Stomach smooth muscle (tissue), 2 donors: Measurements from ENCODE around the gene SLC7A7.
"Not testable (repeated sequence)": the region's sequence is repeated elsewhere in the genome, so short reads cannot be mapped to it uniquely, and the experiment has no call there.

Experiments
- H3K27ac ChIP-seq: one replicate; pipeline ENCODE4 v1.7.0; 2013; ENCODE audit warnings: mild to moderate bottlenecking, low read length, inconsistent platforms
- H3K27me3 ChIP-seq, 2 donors: one replicate each; pipeline ENCODE4 v1.7.0; 2013; ENCODE audit warnings: low read length in 2 of 2; ENCODE audit not compliant: insufficient read depth in 2 of 2, control insufficient read depth in 1 of 2
- H3K36me3 ChIP-seq, 2 donors: one replicate each; pipeline ENCODE4 v1.7.0; 2013; ENCODE audit warnings: low read length in 2 of 2; ENCODE audit not compliant: control insufficient read depth in 2 of 2, insufficient read depth in 2 of 2
- H3K4me1 ChIP-seq: one replicate; pipeline ENCODE4 v1.7.0; 2013; ENCODE audit warnings: low read length; ENCODE audit not compliant: control insufficient read depth, insufficient read depth
- H3K4me3 ChIP-seq, 2 donors: one replicate each; pipeline ENCODE4 v1.7.0; 2013; ENCODE audit warnings: low read length in 2 of 2
- H3K9ac ChIP-seq, 2 donors: one replicate each; pipeline ENCODE4 v1.7.0; 2013; ENCODE audit warnings: low read length in 2 of 2, mild to moderate bottlenecking in 1 of 2
- H3K9me3 ChIP-seq, 2 donors: one replicate each; pipeline ENCODE4 v1.7.0; 2013; ENCODE audit warnings: low read length in 2 of 2; ENCODE audit not compliant: control insufficient read depth in 2 of 2
- donor health status: healthy.
- donor health status: Pancreatic carcinoma.

The SLC7A7 gene

GRCh38 chr14:22801716-22802115 lies 13.5 kb downstream of the SLC7A7 start:
- Histone ChIP-seq H3K9me3 (no peaks in the 10 kb centered on the region), H3K9ac (no peak overlapping the region), H3K4me3 (no peak overlapping the region), H3K27me3 (no peaks in the 10 kb centered on the region), H3K27ac (no peak overlapping the region), H3K4me1 (no peaks in the 10 kb centered on the region), H3K36me3 (no peaks in the 10 kb centered on the region)

- H3K9ac ChIP-seq = no peak overlapping the region
- no peak overlapping the region for H3K27ac ChIP-seq
- no peaks in the 10 kb centered on the region for H3K4me1 ChIP-seq
- no peaks in the 10 kb centered on the region for H3K36me3 ChIP-seq
- H3K4me3 ChIP-seq = no peak overlapping the region
- no peaks in the 10 kb centered on the region for H3K9me3 ChIP-seq
- no peaks in the 10 kb centered on the region for H3K27me3 ChIP-seq
Measured at GRCh38 chr14:22800346-22800745, 14.9 kb downstream of the SLC7A7 start.

- Histone ChIP-seq H3K4me3 (no peak overlapping the region), H3K27ac (no peak overlapping the region), H3K36me3 (no peaks in the 10 kb centered on the region), H3K9ac (no peak overlapping the region), H3K4me1 (no peaks in the 10 kb centered on the region), H3K9me3 (no peaks in the 10 kb centered on the region), H3K27me3 (no peaks in the 10 kb centered on the region)
Measured at GRCh38 chr14:22798528-22798927, 16.7 kb downstream of the SLC7A7 start.

- Histone ChIP-seq H3K36me3 (no peaks in the 10 kb centered on the region), H3K27me3 (no peaks in the 10 kb centered on the region), H3K9ac (no peak overlapping the region), H3K4me3 (no peak overlapping the region), H3K4me1 (no peaks in the 10 kb centered on the region), H3K9me3 (no peaks in the 10 kb centered on the region), H3K27ac (no peak overlapping the region)
Measured at GRCh38 chr14:22797017-22797917, 18.0 kb downstream of the SLC7A7 start.

- no peak overlapping the region for H3K9ac ChIP-seq
- no peaks in the 10 kb centered on the region for H3K9me3 ChIP-seq
- no peaks in the 10 kb centered on the region for H3K27me3 ChIP-seq
- H3K4me1 ChIP-seq = no peaks in the 10 kb centered on the region
- H3K36me3 ChIP-seq = no peaks in the 10 kb centered on the region
- H3K27ac ChIP-seq = no peak overlapping the region
- no peak overlapping the region for H3K4me3 ChIP-seq
Measured at GRCh38 chr14:22796087-22796707, 19.0 kb downstream of the SLC7A7 start.

GRCh38 chr14:22794551-22794951 lies 20.7 kb downstream of the SLC7A7 start:
- Histone ChIP-seq H3K4me1 (no peaks in the 10 kb centered on the region), H3K27me3 (no peaks in the 10 kb centered on the region), H3K9ac (no peak overlapping the region), H3K27ac (no peak overlapping the region), H3K36me3 (no peaks in the 10 kb centered on the region), H3K4me3 (no peak overlapping the region), H3K9me3 (no peaks in the 10 kb centered on the region)

GRCh38 chr14:22793976-22794375 lies 21.3 kb downstream of the SLC7A7 start:
- Histone ChIP-seq H3K4me1 (no peaks in the 10 kb centered on the region), H3K36me3 (no peaks in the 10 kb centered on the region), H3K9me3 (no peaks in the 10 kb centered on the region), H3K27me3 (no peaks in the 10 kb centered on the region), H3K9ac (no peak overlapping the region), H3K4me3 (no peak overlapping the region), H3K27ac (no peak overlapping the region)

GRCh38 chr14:22793550-22793949 lies 21.7 kb downstream of the SLC7A7 start:
- not testable (repeated sequence) for H3K4me3 ChIP-seq, H3K36me3 ChIP-seq

GRCh38 chr14:22792158-22792557 lies 23.1 kb downstream of the SLC7A7 start:
- Histone ChIP-seq H3K9me3 (no peaks in the 10 kb centered on the region), H3K36me3 (no peaks in the 10 kb centered on the region), H3K27me3 (no peaks in the 10 kb centered on the region), H3K4me1 (no peaks in the 10 kb centered on the region), H3K9ac (no peak overlapping the region), H3K27ac (no peak overlapping the region), H3K4me3 (no peak overlapping the region)

More at GRCh38 chr14:22793550-22793949, 21.7 kb downstream of the SLC7A7 start:
- H3K27ac ChIP-seq, H3K9ac ChIP-seq, H3K9me3 ChIP-seq, H3K4me1 ChIP-seq, H3K27me3 ChIP-seq: not testable (repeated sequence)

GRCh38 chr14:22791301-22791700 lies 23.9 kb downstream of the SLC7A7 start:
- Histone ChIP-seq H3K4me1 (no peaks in the 10 kb centered on the region), H3K4me3 (no peak overlapping the region), H3K27me3 (no peaks in the 10 kb centered on the region), H3K9ac (no peak overlapping the region), H3K9me3 (no peaks in the 10 kb centered on the region), H3K27ac (no peak overlapping the region), H3K36me3 (no peaks in the 10 kb centered on the region)

GRCh38 chr14:22786685-22787084 lies 28.6 kb downstream of the SLC7A7 start:
- Histone ChIP-seq H3K9me3 (no peaks in the 10 kb centered on the region), H3K4me1 (no peaks in the 10 kb centered on the region), H3K4me3 (no peak overlapping the region), H3K9ac (no peak overlapping the region), H3K36me3 (no peaks in the 10 kb centered on the region), H3K27me3 (no peaks in the 10 kb centered on the region), H3K27ac (no peak overlapping the region)
